Mesodermal cell (in vitro differentiated cells): ENCODE measurements around the gene BEAN1.

Experiments
- H3K27ac ChIP-seq: 2 replicates; pipeline ENCODE4 v1.7.0; 2013; ENCODE audit warnings: mild to moderate bottlenecking, low read depth, low read length, moderate library complexity; ENCODE audit not compliant: severe bottlenecking
- H3K36me3 ChIP-seq: 2 replicates; pipeline ENCODE4 v1.7.1; 2013; ENCODE audit warnings: mild to moderate bottlenecking, low read length, moderate library complexity; ENCODE audit not compliant: control insufficient read depth, insufficient read depth
- H3K4me1 ChIP-seq: one replicate; pipeline ENCODE4 v1.7.1; 2013; ENCODE audit warnings: mild to moderate bottlenecking, low read length; ENCODE audit not compliant: insufficient read depth, control insufficient read depth, poor library complexity, severe bottlenecking
- H3K4me3 ChIP-seq: 2 replicates; pipeline ENCODE4 v1.7.0; 2013; ENCODE audit warnings: low read length, control low read depth, mild to moderate bottlenecking; ENCODE audit not compliant: insufficient read depth, poor library complexity, severe bottlenecking; ENCODE audit errors: extremely low read depth
- H3K9me3 ChIP-seq: 2 replicates; pipeline ENCODE4 v1.7.1; 2013; ENCODE audit warnings: mild to moderate bottlenecking, low read length, moderate library complexity; ENCODE audit not compliant: control insufficient read depth
- WGBS, 2 experiments: methylation state at CpG; one replicate each; pipeline ENCODE4 v1.1.5; 2013; ENCODE audit warnings: missing lambda C conversion rate in 2 of 2; ENCODE audit not compliant: insufficient coverage in 2 of 2; 5-methylcytosine and 5-hydroxymethylcytosine counted together

Gene BEAN1

GRCh38 chr16:66471716-66472393, 44.8 kb downstream of the BEAN1 start:
- Histone ChIP-seq H3K27ac (no peak overlapping the region), H3K4me3 (no peak overlapping the region), H3K4me1 (peaks cover 8% of the 10 kb centered on the region), H3K9me3 (no peaks in the 10 kb centered on the region), H3K36me3 (no peaks in the 10 kb centered on the region)
- 82 to 93% methylated on average over 7 to 8 of the region's 10 CpGs for WGBS, 2 experiments

DNA sequence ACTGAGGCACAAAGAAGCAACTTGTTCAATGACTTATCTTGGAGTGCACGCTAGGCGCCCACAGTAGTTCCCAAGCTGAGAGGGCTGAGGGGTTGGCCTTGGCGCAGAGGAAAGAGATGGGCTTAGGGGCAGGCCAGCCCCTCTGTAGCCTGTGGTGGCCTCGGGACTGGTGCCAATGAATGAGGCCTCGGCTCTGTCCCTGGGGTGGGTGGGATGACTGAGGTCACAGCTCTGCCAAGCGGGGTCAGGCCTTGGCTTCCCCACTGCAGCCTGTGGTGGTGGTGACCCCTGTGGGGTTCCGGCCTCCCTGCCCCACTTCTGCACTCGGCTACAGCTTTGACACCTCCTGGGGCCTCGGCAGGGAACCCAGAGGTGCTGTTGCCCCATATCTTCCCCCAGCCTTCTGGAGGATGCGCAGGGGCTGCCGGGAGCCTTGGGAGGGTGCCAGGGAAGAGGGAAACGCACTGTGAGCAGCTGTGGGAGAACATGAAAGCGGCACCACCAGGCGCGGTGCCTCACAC, 46.0 kb downstream of the BEAN1 start:
- Histone ChIP-seq H3K36me3 (no peaks in the 10 kb centered on the region), H3K4me3 (no peak overlapping the region), H3K4me1 (peaks cover 8% of the 10 kb centered on the region), H3K9me3 (no peaks in the 10 kb centered on the region), H3K27ac (no peak overlapping the region)
- 91 to 98% methylated on average over 9 to 11 of the region's 15 CpGs for WGBS, 2 experiments

- WGBS, 2 experiments = 88 to 89% methylated on average over 3 to 4 of the region's 4 CpGs
- H3K9me3 ChIP-seq = no peaks in the 10 kb centered on the region
- peaks cover 8% of the 10 kb centered on the region for H3K4me1 ChIP-seq
- no peak overlapping the region for H3K27ac ChIP-seq
- H3K36me3 ChIP-seq = no peaks in the 10 kb centered on the region
- no peak overlapping the region for H3K4me3 ChIP-seq
Observed at GRCh38 chr16:66473654-66474519, 46.8 kb downstream of the BEAN1 start.

- H3K9me3 ChIP-seq = no peaks in the 10 kb centered on the region
- H3K4me3 ChIP-seq = no peak overlapping the region
- H3K4me1 ChIP-seq = peaks cover 8% of the 10 kb centered on the region
- no peaks in the 10 kb centered on the region for H3K36me3 ChIP-seq
- WGBS, 2 experiments = 43 to 47% methylated on average over 3 of the region's 4 CpGs
- H3K27ac ChIP-seq = no peak overlapping the region
Observed at GRCh38 chr16:66474750-66475199, 47.7 kb downstream of the BEAN1 start.

- no peaks in the 10 kb centered on the region for H3K9me3 ChIP-seq
- H3K27ac ChIP-seq = no peak overlapping the region
- 84% methylated on average over 2 of the region's 2 CpGs; no CpG with 5 or more reads in 1 of the 2 experiments for WGBS, 2 experiments
- peaks cover 8% of the 10 kb centered on the region for H3K4me1 ChIP-seq
- no peaks in the 10 kb centered on the region for H3K36me3 ChIP-seq
- no peak overlapping the region for H3K4me3 ChIP-seq
Observed at GRCh38 chr16:66475232-66475631, 48.1 kb downstream of the BEAN1 start.

DNA sequence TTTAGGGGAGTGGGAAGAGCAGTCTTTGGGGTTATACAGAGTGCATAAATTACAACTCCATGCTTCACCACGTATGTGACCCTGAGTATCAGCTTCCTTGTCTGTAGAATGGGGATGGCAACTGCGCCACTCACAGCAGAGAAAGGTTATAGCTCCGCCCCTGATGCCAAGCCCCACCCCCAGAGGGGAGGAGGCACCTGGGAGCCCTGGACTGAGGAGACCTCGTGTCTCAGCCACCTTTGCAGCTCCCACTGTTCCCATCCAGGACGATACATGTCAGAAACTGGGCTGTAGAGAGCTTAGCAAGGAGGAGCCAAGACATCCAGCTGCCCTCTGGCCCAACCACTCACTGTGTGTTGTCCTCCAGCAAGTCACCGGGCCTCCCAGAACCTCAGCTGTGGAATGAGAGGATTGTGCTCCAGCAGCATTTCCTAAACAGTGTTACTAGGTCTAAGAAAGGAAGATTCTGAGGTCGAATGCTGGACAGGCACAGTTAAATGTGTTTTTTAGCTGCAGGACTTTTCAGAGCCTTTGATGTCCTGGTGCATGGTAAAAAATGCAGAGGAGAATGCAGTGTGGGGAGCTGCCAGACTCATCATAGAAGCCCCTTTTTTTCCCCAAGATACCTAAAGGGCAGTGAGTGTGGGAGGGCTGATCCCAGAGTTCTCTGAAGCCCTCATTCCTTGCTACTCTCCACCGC, 49.4 kb downstream of the BEAN1 start:
- H3K4me3 ChIP-seq = no peak overlapping the region
- H3K36me3 ChIP-seq = no peaks in the 10 kb centered on the region
- H3K9me3 ChIP-seq = no peaks in the 10 kb centered on the region
- H3K4me1 ChIP-seq = no peaks in the 10 kb centered on the region
- 74 to 84% methylated on average over 5 to 7 of the region's 8 CpGs for WGBS, 2 experiments
- H3K27ac ChIP-seq = no peak overlapping the region

GRCh38 chr16:66477028-66477515, 50.0 kb downstream of the BEAN1 start:
- Histone ChIP-seq H3K4me1 (no peaks in the 10 kb centered on the region), H3K9me3 (no peaks in the 10 kb centered on the region), H3K4me3 (no peak overlapping the region), H3K27ac (no peak overlapping the region), H3K36me3 (no peaks in the 10 kb centered on the region)
- 86 to 89% methylated on average over 1 to 2 of the region's 2 CpGs for WGBS, 2 experiments

GRCh38 chr16:66478733-66479511, 51.8 kb downstream of the BEAN1 start:
- no peaks in the 10 kb centered on the region for H3K4me1 ChIP-seq
- H3K27ac ChIP-seq = no peak overlapping the region
- no peak overlapping the region for H3K4me3 ChIP-seq
- no peaks in the 10 kb centered on the region for H3K36me3 ChIP-seq
- no peaks in the 10 kb centered on the region for H3K9me3 ChIP-seq
- 28 to 37% methylated on average over 6 to 7 of the region's 10 CpGs for WGBS, 2 experiments

- H3K9me3 ChIP-seq = no peaks in the 10 kb centered on the region
- no peak overlapping the region for H3K4me3 ChIP-seq
- H3K4me1 ChIP-seq = no peaks in the 10 kb centered on the region
- no peaks in the 10 kb centered on the region for H3K36me3 ChIP-seq
- WGBS, 2 experiments = 90% methylated on average over 3 to 5 of the region's 5 CpGs
- no peak overlapping the region for H3K27ac ChIP-seq
Observed at GRCh38 chr16:66479661-66480264, 52.7 kb downstream of the BEAN1 start.
